Measurements from ENCODE around the gene RREB1.

Gene RREB1

DNA sequence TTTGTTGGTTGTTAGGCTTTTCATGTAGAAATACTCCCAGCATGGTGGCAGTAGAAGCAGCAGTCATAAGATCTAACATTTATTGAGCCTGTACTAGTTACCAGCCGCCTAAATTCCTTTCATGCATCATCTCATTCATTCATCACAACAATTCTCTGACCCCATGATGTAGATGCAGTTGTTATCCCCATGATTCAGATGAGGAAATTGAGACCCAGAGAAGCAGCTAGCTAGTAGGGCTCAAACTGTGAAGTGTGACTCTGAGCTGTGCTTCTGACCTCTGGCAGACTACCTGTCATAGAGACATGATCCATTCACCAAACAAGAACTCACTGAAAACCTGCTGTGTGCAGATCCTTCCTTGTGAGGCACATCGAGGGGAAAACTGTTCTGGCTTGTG lies 16.9 kb downstream of the RREB1 start:
- DNase-seq (ENCODE audit: low read depth): no peak

DNA sequence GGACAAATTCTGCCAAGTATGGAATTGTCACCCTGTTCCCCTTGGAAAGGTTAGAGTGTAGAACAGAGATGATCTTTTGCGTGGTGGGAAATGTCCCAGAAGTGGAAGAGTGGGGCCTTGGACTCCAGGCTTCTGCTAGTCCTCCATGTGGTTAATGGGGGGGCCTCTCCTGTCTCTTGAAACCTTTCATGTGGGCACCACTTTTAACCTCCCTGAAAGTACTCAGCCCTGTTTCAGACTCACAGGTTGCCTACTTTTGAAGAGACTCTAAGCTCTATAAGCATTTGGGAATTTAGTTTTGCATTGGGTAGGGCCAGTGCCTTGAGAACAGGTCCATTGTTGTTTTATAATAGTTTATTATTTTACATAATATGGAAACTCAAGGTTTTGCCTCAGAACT lies 17.5 kb downstream of the RREB1 start:
- no peak for DNase-seq (ENCODE audit: low read depth)

DNA sequence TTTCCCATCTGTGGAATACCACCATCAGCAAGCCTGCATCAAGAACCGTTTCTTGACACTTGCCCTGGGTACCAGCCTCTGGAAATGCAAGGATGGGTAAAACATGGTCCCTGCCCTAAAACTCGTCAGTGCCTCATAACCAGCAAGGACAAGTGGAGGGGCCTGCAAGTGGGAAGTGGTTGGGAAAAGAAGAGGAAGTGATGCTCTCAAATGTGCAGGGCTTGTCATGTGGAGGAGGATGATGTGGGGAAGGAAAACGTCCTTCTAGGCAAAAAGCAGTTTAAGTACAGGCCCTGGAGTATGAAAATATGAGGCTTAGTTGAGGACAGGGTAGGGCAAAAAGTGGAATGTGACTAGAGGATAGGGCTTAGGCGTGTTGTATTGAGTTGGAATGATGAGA lies 19.0 kb downstream of the RREB1 start:
- DNase-seq (ENCODE audit: low read depth): no peak

DNA sequence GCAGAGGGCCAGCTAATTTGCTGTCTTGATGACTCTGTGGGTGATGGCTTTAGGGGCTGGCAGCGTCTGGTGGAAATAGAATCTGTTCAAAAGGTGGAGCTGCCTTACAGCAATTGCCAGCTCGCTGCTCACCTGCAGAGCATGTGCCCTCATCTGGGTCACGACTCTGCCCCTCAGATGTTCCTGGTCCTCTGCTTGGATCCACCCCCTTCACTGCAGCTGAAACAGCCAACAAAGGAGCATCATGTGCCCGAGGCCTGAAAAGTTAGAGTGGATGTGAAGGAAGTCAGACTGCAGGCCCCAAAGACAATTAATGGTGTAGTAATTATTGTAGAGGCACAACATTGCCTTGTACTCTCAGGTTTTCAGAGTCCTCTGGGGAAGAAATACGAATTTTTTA lies 19.9 kb downstream of the RREB1 start:
- DNase-seq (ENCODE audit: low read depth): no peak

DNA sequence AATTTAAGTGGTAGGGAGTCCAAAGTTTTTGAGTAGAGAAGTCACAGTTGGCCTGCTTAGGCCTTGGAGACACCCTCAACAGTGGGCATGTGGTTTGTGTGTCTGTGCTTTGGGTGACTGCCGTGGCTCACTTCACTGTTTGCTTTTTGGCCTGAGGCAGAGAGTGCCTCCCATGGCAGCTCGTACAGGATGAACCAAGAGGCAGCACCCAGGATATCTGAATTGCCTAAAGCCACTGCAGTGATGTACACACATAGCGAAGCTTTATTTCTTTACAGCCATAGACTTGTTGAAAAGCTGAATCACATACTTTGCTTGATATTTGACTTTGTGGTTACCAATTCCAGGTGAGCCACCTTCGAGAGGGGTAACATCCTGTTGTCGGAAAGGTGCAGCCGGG lies 21.6 kb downstream of the RREB1 start:
- no peak for DNase-seq (ENCODE audit: low read depth)

DNA sequence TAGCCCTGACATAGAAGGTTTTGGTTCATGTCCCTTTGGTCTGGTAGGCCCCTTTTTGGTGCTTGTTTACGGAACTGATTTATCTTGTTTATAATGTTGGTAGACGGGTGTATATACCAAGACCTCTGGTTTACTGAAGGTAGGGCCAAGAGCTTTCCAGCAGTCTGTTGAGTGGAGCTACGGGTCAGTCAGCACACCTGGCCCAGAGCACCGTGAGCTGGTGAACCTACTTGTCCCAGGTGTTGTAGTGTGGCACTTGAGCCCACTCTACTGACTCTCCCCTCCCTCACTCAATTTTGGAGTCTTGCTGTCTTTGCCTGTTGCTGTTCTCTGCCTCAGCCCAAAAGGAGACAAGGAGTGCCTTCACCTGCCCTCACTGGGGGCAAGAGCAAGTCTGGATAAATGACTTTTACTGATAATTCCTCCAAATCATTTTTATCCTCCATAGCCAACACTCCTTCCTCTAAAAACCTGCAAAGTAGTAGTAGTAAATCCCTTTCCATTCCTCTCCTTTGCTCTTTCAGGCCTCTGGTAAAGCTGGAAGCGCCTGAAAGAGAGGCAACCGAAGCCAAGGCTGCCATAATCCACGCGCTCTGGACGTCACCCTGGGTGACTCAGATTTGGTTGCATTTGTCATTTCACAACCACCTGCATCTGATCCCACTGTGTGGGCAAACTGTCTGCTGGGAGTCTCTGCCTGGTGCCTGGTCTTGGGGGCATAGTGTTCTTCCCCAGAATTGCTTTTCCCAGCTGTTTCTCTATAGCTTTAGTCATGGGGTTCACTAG lies 22.2 kb downstream of the RREB1 start:
- no peak for DNase-seq (ENCODE audit: low read depth)

DNA sequence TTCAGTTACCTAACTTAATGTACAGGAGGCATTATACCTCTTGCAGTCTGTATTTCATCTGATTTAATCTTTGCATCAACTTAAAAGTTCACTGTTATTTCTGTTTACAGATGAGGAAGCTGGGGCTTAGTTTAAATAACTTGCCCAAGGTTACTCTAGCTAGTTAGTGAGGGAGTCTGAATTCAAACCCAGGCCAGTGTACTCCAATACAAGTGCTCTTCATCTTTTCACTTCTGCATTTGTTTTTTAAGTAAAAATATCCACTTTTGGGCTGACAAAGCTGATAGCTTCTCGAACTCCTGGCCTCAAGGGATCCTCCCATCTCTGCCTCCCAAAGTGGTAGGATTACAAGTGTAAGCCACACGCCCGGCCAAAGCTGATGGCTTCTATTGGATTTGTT lies 23.6 kb downstream of the RREB1 start:
- no peak for DNase-seq (ENCODE audit: low read depth)

DNA sequence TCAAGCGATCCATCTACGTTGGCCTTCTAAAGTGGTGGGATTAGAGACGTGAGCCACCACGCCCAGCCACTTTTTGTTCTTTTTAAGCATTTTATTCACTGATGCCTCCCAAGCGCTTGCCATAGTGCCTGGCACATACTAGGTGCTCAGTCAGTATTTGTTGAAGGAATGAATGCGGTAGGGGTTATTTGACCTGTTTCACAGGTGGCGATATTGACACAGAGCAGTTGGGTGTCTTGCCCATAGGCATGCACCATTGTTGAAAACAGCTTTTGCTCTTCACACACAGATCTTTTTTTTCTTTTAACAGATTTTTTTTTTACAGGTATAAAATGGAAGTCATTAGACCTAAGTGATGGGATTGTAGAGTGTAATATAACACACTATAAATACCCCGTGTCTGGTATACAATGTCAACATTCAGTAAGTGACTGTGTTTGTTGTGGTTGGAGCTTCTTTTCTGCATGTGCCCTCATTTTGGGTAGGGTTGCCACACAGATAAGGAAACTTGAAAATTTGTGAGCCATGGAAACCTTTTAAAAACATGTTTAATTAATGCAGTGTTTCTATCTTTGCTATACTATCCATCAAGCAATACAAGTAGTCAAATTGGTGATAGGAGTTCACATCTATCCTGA lies 24.8 kb downstream of the RREB1 start:
- DNase-seq (ENCODE audit: low read depth): no peak

DNA sequence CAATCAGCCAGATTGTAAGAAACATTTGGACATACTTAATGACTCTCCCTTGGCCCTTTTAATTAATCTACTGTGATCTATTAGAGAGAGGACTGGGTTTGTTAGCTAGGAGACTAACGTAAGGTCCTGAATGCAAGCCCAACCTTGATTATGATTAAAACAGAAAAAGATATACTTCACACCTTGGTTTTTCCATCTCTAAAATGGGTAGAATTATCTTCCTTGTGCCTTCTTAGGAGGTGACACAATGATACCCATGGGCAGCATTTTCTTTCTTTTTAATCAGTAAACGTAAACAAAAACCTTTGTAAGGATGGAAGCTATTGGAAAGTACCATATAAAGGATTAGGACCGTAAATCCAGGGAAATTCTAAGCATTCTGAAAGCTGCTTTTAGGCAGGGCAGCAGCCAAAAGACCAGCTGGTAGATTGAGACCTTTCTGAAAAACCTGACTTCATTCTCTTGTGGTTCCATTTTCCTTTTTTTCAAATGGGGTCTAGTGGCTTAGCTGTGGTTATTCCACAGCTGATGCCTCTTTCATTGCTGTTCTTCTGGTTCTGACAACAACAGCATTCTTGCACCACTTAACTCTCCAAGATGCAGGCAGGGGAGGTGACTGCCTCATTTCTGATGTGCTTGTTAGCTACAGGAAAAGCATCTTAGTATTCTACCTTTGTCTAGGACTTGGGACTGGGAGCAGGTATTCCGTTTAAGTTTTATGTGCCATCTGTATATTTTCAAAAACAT lies 27.4 kb downstream of the RREB1 start:
- no peak for DNase-seq (ENCODE audit: low read depth)

DNA sequence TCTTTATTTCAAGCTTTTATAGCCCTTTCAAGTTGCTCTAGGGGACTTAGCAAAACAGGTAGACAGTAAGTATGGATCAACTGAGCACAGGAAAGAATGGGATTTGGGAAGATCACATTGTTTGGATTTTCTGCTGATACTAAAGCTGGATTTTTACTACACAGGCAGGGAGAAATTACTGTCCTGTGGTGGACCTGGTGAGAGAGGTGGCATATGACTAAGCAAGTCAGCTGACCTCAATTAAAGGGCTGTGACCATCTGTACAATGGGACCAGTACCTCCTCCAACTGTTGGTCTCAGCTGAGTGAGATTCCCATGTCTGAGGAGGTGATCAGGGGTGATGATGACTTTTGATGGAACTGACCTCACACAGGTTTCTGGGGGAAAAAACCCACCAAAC lies 28.0 kb downstream of the RREB1 start:
- no peak for DNase-seq (ENCODE audit: low read depth)

DNA sequence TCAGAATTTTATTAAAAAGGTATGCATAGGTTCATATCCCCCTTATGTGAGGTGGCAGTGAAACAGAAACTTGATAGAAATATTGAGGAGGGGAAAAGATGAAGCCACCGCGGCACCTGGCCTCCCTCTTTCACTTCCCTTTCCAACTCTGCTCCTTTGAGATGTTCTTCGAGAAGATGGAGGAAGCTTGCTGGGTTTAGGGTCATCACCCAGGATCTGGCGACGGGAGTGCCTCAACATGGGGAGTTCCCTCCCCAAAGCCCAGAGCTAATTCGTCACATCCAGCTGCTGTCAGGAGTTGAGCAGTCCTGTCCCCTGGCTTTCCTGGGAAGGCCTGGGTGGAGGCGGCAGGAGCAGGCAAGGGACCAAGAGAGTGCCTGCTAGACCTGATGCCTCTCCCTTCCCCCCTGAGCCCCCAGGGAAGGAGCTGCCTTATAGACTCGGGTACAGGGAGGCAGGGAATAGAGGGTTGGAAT lies 29.1 kb downstream of the RREB1 start:
- no peak for DNase-seq (ENCODE audit: low read depth)

DNA sequence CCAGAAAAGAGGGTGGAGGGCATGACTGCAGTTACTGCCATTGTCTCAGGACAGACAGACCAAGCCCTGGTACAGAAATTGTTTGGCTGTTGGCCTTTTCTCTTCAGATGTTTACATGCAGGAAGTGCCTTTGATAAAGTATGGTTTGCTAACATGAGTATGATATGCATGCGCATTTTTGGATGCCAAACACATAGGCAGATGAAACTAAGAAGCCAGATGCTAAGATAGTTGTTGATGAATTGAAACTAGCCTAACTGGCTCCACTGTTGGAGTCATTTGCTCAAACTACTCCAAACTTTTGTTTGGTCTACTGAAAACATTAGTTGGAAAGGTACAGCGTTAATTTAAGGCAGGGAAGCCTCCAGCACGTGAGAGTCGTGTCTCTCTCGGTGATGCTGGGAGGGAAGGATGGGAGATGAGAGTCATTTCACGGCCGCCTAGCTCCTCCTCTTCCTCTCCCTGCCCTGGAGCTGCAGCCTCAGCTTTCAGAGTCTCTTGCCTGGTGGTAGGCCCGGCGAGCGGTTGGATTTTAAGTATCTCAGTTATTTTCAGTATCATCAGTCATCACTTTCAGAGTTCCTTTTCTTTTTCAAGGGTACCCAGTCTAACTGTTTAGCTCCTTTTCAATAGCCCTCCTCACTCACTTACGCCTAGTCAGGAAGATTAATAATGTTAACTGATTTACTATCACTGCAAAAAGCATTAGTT lies 29.7 kb downstream of the RREB1 start:
- DNase-seq (ENCODE audit: low read depth): peak; percentile 47

DNA sequence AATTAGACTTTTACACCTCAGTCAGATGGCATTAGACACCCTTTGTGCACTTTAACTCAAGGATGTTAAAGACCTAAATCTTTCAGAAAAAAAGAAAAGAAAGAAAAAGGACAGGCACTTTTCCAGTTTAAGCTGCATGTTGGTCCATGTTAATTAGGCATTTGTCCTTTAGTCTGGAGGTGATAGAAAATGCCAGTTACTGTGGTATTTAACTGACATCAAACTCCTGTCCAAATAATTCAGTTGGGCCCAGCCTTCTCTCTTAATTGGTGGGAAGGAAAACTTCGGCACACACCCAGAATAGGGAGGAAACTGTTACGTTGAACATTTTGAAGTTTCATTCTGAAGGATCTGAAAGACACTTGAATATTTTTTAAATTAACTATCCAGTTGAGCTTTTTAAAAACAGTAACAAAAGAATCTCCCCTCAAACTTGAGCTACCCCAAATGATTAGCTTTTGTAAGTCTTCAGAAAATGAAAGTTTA lies 30.3 kb downstream of the RREB1 start:
- DNase-seq (ENCODE audit: low read depth): no peak

DNA sequence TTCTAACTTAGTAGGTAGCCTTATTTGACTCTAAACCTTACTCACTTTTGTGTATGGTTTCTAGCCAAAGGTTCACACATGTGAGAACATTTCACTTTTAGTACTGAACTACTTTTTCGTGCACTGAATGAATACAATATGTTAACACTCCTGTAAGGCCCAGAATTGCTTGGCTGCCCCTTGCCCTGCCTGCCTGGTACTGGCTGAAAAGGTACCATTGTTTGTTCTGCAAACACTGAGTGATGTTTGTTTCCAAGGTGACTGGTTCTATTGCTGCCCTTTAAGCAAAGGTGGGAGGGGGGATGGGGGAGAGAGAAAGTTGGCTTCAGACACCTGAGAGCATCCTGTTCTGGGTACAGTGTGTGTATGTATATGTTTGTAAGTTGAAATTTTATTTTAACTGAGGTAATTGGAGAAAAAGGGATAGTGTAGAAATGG lies 31.2 kb downstream of the RREB1 start:
- no peak for DNase-seq (ENCODE audit: low read depth)

DNA sequence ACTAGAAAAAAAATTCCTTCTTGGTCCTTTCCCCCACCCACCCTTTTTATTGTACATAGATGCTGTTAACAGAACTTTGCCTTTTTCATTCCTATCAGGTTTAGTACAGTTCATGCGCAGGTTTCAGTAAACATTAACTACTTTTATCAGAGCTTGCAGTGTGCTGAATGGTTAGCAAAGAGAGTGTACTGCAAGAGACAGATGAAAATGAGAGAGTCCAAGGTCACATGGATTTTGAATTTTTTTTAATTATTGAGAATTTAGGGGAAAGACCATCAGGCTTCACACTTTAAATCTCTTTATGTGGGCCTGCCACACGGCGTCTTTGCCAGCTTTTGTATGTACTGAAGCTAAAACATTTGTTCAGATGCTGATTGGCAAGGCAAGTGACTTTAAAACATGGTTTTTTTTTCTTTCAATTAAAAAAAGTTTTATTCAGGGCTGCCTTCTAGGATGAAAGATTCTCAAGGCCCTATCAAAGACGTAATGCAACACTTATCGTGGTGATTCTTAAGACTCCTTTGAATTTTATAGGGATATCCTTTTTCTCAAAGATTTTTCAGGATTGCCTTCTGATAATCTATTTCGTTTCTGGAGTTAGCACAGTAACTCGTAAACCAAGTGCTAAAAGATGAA lies 32.2 kb downstream of the RREB1 start:
- no peak for DNase-seq (ENCODE audit: low read depth)

DNA sequence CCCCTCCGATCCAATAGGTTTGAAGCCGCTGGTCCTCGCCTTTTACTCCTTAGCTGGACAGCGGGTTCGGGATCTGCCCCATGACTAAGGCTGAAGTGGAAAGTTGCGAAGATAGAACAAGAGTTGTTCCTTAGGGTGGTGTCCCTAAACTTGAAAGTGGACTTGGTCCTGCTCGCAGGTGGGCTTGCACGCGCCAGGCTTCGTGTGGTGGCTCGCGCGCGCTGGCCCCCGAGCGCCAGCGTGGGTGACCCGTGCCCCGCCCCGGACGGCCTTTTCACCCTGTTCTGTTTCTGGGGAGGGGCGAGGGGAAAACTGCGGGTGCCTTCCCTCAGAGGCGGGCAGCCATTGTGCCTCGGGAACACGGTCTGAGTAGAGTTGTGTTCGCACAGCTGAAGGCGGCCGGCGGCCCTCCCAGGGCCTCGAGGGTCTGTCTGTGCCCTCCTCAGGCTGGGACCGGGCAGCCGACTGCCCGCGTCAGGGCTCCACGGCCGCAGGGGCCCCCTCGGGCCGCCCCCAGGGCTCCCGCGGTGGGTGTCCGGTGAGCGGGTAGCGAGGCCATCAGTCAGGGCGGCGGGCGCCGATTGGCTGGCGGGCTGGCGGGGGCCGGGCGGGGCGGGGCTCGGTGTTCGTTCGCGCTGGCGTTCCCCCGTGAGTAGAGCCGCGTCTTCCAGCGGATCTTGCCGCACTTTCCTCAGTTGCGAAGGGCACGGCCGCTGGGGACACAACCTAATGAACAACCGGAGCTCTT lies 33.0 kb downstream of the RREB1 start:
- DNase-seq (ENCODE audit: low read depth): peak; percentile 57

DNA sequence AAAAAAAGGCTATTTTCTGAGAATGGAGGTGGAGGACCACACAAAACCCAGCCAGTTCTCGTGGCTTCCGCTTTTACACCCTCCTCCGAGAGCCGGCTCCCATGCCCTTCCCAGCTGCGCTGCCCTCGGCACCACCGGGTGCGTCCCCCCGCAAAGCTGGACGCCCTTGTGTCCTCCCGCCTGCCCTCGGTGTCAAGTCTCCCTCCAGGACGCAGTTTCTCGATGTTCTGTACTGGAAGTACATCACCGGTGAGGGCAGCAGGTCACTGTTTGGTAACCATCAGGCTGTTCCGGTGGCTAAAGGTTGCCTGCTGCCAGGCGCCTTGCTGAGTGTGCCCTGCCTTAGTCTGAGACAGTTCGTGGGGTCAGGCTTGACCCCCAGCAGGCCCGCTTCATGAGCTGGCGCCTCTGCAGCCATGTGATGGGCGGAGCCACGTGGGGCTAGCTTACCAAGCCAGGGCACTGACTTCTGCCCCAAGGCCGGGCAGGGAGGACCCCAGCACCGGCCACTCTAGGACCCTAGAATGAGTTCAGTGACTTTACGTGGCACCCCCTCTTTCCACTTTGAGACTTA lies 34.6 kb downstream of the RREB1 start:
- DNase-seq (ENCODE audit: low read depth): no peak

DNA sequence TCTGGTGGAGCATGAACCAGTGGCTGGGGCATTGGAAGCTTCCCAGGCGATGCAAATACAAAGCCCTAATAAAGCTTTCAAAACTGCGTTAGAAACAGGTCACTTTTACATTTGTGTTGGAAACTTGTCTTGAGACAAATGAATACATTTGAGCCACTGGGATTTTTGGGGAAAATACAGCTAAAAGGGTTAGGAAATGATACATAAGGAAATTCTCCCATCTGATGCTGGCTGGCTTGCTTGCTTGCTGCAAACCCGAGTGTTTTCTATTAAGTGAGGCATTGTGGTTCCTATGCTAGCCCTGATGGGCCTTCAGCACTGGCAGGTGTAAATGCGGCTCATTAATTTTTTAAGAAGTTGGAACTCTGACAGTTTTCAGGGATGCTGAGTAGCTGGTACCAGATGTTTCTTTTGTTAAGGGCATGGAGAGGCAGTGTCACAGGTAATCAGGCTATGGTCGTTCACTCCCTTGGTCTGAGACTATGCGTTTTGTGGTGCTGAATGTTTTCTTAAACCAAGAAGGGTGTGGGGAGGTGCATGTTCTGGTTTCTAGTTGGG lies 35.2 kb downstream of the RREB1 start:
- no peak for DNase-seq (ENCODE audit: low read depth)

DNA sequence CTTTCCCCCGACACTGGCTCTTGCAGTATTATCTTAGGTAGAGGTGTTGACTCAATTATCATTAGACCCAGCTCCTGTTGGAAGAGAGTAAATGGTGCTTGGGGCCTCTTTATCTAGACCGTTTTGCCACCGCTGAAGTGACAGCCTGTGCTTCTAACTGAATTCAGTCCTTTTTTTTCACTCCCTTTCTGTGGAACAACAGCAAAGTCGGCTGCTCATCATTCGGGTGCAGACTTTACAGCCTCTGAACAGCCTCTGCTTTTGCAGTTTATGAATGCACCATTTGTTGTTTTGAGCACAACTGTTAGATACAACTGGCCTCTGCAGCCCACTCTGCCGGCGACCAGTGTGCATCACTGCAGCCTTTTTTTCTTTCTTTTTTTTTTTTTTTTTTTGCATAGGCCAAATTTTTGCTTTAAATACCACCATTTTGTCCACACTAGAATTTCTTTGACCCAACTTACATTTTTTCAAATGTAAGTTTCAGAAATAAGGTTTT lies 35.8 kb downstream of the RREB1 start:
- no peak for DNase-seq (ENCODE audit: low read depth)

Measured in stromal cell of bone marrow (primary cell).